Stomach (tissue), 9 donors: ENCODE results near the gene UBXN4. TPM values are rescaled to one million over a fixed set of nuclear protein-coding genes. Genes with fewer than 3 reads are reported as not detected.

Experiments
- DNase-seq, 2 donors: peaks; one replicate each; pipeline versions ENCODE4 v3.0.0 to v3.0.0-alpha.2; 2013 to 2019
- H3K27ac ChIP-seq, 5 donors: fragments of 200-600 bp in 4 of 5; sonication (generic) in 4 of 5; one replicate each; pipeline ENCODE4 v1.5.1; 2013 to 2019; ENCODE audit warnings: mild to moderate bottlenecking in 1 of 5, moderate library complexity in 1 of 5
- H3K27me3 ChIP-seq, 3 donors: fragments of 200-600 bp; sonication (generic); one replicate each; pipeline ENCODE4 v1.5.1; 2017 to 2019; ENCODE audit warnings: mixed run types in 1 of 3
- H3K36me3 ChIP-seq, 4 donors: fragments of 200-600 bp; sonication (generic); 1 replicate in 3 of 4; 2 replicates in 1 of 4; pipeline ENCODE4 v1.5.1; 2016 to 2019
- H3K4me1 ChIP-seq, 4 donors: fragments of 200-600 bp; sonication (generic); one replicate each; pipeline ENCODE4 v1.5.1; 2016 to 2019
- H3K4me3 ChIP-seq, 4 donors: fragments of 200-600 bp; sonication (generic) in 3 of 4; one replicate each; pipeline ENCODE4 v1.5.1; 2016 to 2019; ENCODE audit warnings: mild to moderate bottlenecking in 1 of 4
- H3K9me3 ChIP-seq, 4 donors: fragments of 200-600 bp; sonication (generic); one replicate each; pipeline ENCODE4 v1.5.1; 2016 to 2019
- EP300 ChIP-seq: sonication (generic); formaldehyde crosslinking; IDR thresholded peaks from one replicate; pipeline ENCODE4 v1.6.1; 2017; ENCODE audit warnings: antibody characterized with exemption
- POLR2A ChIP-seq, 4 donors: fragments of 450-650 bp; IDR thresholded peaks; one replicate each; pipeline ENCODE4 v1.6.1; 2016; ENCODE audit warnings: antibody characterized with exemption in 4 of 4, control low read depth in 2 of 4, mild to moderate bottlenecking in 1 of 4, moderate library complexity in 1 of 4
- POLR2AphosphoS5 ChIP-seq, 3 donors: sonication (generic); formaldehyde crosslinking; IDR thresholded peaks; one replicate each; pipeline ENCODE4 v1.6.1; 2016; ENCODE audit warnings: antibody characterized with exemption in 3 of 3
- WGBS, 5 donors: extraction: QIAGEN DNeasy Blood & Tissue Kit in 3 of 5; methylation state at CpG; one replicate each; pipeline versions ENCODE4 v1.1.5 to v1.1.7; 2013 to 2018; 5-methylcytosine and 5-hydroxymethylcytosine counted together
- intact Hi-C: fragments of 100-400 bp; cut with DNase I; formaldehyde crosslinking; loops from one replicate; pipeline ENCODE4 v1.15.1; 2023; ENCODE audit warnings: low total_unique reads
- polyA plus RNA-seq, 3 donors: library from polyadenylated mRNA; stranded (reverse); fragments of 200-250 nt; gene quantifications; one replicate each; pipeline ENCODE4 v1.2.3, GENCODE V29; 2013
- total RNA-seq, 5 donors: library from RNA; depleted of rRNA; stranded (reverse); fragments of >200 nt; gene quantifications; one replicate each; pipeline versions ENCODE4 v1.1.0 to v1.2.3, GENCODE V29; 2014 to 2016
- TF ChIP-seq, protein P1 (sequence below), 7 experiments: fragments of 450-650 bp in 4 of 7; fragments of 200-600 bp in 3 of 7; sonication (generic) in 3 of 7; IDR thresholded peaks; one replicate each; pipeline ENCODE4 v1.5.1; 2016 to 2019; ENCODE audit warnings: antibody characterized with exemption in 7 of 7, control low read depth in 2 of 7, mild to moderate bottlenecking in 1 of 7
- donor health status: healthy with polysubstance abuse.
- donor health status: Bipolar disorder and iron deficiency.
- donor health status: healthy.

UBXN4 gene
- total and polyA plus RNA-seq, 8 donors, result 18.8 to 296 (median 50.9) TPM

DNA sequence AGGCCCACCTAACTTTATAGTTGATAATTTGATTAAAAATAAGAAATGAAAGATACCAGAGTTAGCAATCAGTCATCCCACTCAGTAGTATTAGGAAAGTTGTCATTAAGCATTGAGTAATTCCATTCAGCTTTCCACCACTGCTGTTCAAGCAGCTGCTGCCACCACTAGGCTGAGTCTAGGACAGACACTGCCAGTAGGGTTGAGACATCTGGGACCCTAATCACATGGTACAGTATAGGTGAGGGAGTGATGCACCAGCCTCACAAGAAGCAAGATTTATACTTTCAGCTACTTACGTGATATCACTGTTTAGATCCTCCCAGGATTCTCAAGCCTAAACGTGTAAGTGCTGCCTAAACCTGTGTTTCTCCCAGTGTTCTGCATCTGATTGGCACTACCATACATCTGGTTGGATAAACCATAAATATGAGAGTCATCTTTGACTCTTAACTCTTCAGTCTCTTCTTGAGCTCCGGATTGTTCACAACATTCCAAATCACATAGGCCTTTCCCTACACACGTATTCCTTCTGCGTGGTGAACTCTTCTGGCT is 3.2 kb downstream of the UBXN4 start:
- peak in 1 of 2 donors; percentile 30 for DNase-seq
- WGBS, 5 donors, result 81 to 85% (median 82%) methylated on average over 5 of the region's 5 CpGs
- H3K9me3 ChIP-seq, result no peaks in the 10 kb centered on the region
- peaks cover 6 to 28% (median 27%) of the 10 kb centered on the region in 4 donors for H3K36me3 ChIP-seq
- TF ChIP-seq EP300 (no peak), POLR2AphosphoS5 (IDR thresholded peaks at IDR 0.05) (no peak), POLR2A (IDR thresholded peaks at IDR 0.05) (no peak)
- TF ChIP-seq, protein P1, sequence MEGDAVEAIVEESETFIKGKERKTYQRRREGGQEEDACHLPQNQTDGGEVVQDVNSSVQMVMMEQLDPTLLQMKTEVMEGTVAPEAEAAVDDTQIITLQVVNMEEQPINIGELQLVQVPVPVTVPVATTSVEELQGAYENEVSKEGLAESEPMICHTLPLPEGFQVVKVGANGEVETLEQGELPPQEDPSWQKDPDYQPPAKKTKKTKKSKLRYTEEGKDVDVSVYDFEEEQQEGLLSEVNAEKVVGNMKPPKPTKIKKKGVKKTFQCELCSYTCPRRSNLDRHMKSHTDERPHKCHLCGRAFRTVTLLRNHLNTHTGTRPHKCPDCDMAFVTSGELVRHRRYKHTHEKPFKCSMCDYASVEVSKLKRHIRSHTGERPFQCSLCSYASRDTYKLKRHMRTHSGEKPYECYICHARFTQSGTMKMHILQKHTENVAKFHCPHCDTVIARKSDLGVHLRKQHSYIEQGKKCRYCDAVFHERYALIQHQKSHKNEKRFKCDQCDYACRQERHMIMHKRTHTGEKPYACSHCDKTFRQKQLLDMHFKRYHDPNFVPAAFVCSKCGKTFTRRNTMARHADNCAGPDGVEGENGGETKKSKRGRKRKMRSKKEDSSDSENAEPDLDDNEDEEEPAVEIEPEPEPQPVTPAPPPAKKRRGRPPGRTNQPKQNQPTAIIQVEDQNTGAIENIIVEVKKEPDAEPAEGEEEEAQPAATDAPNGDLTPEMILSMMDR (IDR thresholded peaks at IDR 0.05), result no peak
- H3K27me3 ChIP-seq, result no peaks in the 10 kb centered on the region
- H3K4me1 ChIP-seq, result peaks cover 12 to 47% (median 28%) of the 10 kb centered on the region in 4 donors
- no peak overlapping the region for H3K4me3 ChIP-seq
- intact Hi-C loops, result no loop called here
- peak overlapping the region in 1 of 5 donors; percentile 98 for H3K27ac ChIP-seq

DNA sequence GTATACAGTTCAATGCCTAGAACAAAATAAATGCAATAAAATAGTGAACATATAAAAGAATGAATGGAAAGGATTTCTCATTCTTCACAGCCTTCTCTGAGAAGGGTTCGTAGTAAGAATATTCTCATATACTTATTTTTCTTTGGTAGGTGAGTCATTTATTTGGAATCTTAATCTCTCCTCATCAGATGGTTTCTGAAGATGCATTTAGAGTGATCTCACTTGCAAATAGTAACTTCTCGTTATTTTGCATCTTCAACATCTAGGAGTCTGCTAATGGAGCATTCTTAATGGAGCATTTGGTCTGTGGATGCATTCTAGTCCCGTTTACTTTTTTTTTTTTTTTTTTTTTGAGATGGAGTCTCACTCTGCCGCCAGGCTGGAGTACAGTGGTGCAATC is 3.9 kb downstream of the UBXN4 start:
- peaks cover 12 to 47% (median 28%) of the 10 kb centered on the region in 4 donors for H3K4me1 ChIP-seq
- TF ChIP-seq, protein P1 (IDR thresholded peaks at IDR 0.05), result no peak
- TF ChIP-seq POLR2AphosphoS5 (IDR thresholded peaks at IDR 0.05) (no peak), EP300 (no peak), POLR2A (IDR thresholded peaks at IDR 0.05) (no peak)
- no peaks in the 10 kb centered on the region for H3K9me3 ChIP-seq
- no peak overlapping the region for H3K27ac ChIP-seq
- 76 to 88% (median 80%) methylated on average over 4 of the region's 4 CpGs for WGBS, 5 donors
- intact Hi-C loops, result no loop called here
- H3K36me3 ChIP-seq, result peaks cover 11 to 35% (median 34%) of the 10 kb centered on the region in 4 donors
- H3K27me3 ChIP-seq, result no peaks in the 10 kb centered on the region
- DNase-seq, result no peak
- no peak overlapping the region for H3K4me3 ChIP-seq

DNA sequence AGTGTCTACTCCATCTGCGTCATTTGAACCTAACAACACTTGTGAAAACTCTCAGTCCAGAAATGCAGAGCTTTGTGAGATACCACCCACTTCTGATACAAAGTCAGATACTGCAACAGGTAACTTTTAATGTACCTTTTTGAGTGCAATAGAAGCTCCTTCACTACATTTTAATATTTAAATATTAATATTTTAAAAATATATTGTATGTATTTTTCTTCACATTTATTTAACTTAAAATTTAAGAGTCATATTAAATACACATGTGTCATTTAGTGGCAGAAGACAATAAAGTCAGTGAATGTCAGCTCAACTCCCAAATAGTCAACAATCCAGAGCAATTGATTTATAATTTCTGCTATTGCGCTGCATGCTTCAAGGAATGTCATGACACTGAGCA is 13.9 kb downstream of the UBXN4 start:
- TF ChIP-seq POLR2AphosphoS5 (IDR thresholded peaks at IDR 0.05) (no peak), POLR2A (IDR thresholded peaks at IDR 0.05) (no peak), EP300 (no peak)
- TF ChIP-seq, protein P1 (IDR thresholded peaks at IDR 0.05), result no peak
- Histone ChIP-seq H3K27me3 (no peaks in the 10 kb centered on the region), H3K27ac (no peak overlapping the region), H3K4me1 (no peaks in the 10 kb centered on the region), H3K36me3 (peaks cover 52 to 99% (median 95%) of the 10 kb centered on the region in 4 donors), H3K4me3 (no peak overlapping the region), H3K9me3 (peaks cover 3 to 19% (median 11%) of the 10 kb centered on the region in 4 donors)
- WGBS, 5 donors, result 94 to 100% (median 98%) methylated on average over 2 of the region's 2 CpGs
- no peak for DNase-seq
- intact Hi-C loops, result no loop called here

DNA sequence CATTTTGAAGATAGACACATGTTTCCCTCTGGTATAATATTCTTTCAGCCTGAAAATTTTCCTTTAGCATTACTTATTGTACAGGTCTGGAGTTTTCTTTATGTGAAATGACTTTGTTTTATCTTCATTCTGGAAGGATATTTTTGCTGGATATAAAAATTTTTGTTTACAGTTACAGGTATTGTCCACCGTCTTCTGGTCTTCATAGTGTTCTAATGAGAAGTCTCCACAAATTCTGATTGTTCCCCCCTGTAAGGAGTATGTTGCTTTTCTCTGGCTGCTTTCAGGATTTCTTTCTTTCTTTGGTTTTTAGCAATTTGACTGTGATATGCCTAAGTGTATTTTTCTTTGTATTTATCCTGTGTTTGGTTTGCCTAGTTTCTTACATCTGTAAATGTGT is 15.0 kb downstream of the UBXN4 start:
- TF ChIP-seq POLR2A (IDR thresholded peaks at IDR 0.05) (no peak), EP300 (no peak), POLR2AphosphoS5 (IDR thresholded peaks at IDR 0.05) (no peak)
- TF ChIP-seq, protein P1 (IDR thresholded peaks at IDR 0.05), result no peak
- Histone ChIP-seq H3K27me3 (no peaks in the 10 kb centered on the region), H3K4me1 (no peaks in the 10 kb centered on the region), H3K9me3 (peaks cover 3 to 19% (median 11%) of the 10 kb centered on the region in 4 donors), H3K27ac (no peak overlapping the region), H3K36me3 (peaks cover 57 to 100% (median 98%) of the 10 kb centered on the region in 4 donors), H3K4me3 (no peak overlapping the region)
- 95 to 100% (median 98%) methylated on average over 1 of the region's 1 CpG for WGBS, 5 donors
- no peak for DNase-seq
- intact Hi-C loops, result no loop called here
